ENCODE measurements around the gene SCUBE1. TPM values are rescaled to one million over a fixed set of nuclear protein-coding genes. Genes with fewer than 3 reads are reported as not detected.
A peak's percentile ranks its signal among the peaks of the same experiment; 100 is the strongest.

The SCUBE1 gene
- total and polyA plus RNA-seq, 3 experiments from 2014 or later, result 0.07 to 0.33 TPM; not detected in 1

DNA sequence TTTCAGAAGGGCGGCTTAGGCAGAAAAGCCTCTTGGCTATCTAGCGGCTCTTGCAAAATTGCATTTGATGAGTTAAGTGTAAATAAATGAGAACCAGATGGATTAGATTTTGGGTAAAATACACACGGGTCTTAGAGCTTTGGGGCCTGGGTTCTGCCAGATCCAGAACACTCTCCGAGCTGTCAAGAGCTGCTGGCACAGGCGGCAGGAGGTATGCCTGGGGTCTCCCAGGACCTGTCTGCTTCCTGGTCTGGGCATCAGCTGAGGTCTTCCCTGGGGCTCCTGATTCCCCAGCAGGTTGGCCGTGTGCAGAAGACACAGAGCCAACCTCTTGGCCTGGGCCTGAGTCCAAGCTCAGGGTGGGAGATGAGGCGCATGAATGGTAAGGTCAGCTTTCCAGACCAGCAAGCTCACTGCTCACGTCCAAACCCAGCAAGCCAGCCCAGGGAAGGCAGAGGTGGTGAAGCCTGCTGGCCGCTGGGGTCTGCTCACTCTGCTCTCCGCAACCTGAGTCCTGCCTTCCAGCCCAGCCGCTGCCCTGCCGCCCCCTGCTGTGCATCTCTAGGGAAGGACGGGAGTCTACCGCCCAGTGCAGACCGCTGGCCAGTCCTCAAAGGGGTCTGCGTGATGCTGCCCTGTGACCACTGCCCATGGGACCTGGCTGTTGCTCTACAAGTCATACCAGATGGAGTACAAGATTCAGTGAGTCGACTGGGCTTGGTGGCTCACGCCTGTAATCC is 44.9 kb downstream of the SCUBE1 start:
- Histone ChIP-seq H3K27ac (ENCODE audit: low read depth, low read length) (no peak overlapping the region), H3K4me3 (ENCODE audit: low read length) (no peak overlapping the region), H3K9me3 (ENCODE audit: low read length) (no peaks in the 10 kb centered on the region), H3K4me1 (ENCODE audit: insufficient read depth, low read length) (no peaks in the 10 kb centered on the region), H3K36me3 (ENCODE audit: insufficient read depth, low read length) (no peaks in the 10 kb centered on the region), H3K27me3 (ENCODE audit: insufficient read depth, low read length, poor library complexity, severe bottlenecking) (no peaks in the 10 kb centered on the region)
- Mint-ChIP-seq H3K4me3 (no peak overlapping the region), H3K9me3 (peaks cover 0 to 3% (median 0%) of the 10 kb centered on the region in 5 donors), H3K36me3 (no peaks in the 10 kb centered on the region), H3K27ac (no peak overlapping the region), H3K4me1 (no peaks in the 10 kb centered on the region), H3K27me3 (peaks cover 8% of the 10 kb centered on the region in 2 donors)
- CTCF ChIA-PET, result interaction anchor here (1.4 to 1.5 kb wide), 2 partner anchors 10 to 25 kb away, joined by 3 read pairs; no protein-coding TSS in a partner anchor
- DNase-seq, result no peak
- POLR2A ChIA-PET, result no interaction called here

DNA sequence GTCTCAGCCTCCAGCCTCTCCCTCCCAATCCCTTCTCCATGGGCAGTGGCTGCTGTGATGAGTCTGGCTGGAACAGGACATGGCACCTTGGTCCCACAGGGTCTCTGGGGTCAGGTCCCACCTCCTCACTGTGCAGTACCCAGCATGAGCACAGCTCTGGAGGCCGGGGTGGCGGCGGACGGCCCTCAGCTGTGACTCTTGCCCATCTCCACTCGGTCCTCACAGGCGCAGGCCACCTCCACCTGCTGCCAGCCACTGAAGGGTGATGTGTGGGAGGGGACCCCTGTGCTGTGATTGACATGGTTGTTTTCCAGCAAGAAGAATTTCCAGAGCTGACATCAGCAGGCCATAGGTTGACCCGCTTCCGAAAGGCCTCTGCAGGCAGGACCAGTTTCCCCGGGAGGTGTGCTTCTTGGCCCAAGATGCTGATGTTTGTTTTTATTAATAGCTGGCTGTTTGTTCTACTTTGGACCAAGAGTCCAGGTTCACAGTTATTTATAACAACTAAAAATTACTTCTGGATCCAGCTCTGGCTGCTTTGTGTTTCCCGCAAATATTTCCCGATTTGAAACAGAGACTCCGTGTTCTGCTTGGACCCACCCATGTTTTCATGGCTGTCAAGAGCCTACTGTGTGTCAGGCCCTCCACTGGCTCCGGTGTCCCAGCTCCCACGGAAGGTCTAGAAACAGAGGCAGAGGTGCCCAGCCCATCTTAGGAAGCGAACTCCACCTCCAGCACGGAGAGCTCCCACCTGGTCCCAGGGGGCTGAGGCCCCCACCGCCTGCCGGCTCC is 45.7 kb downstream of the SCUBE1 start:
- CTCF ChIA-PET, result interaction anchor here (1.4 to 1.5 kb wide), 2 partner anchors 9 to 24 kb away, joined by 3 read pairs; no protein-coding TSS in a partner anchor
- POLR2A ChIA-PET, result no interaction called here
- H3K9me3 Mint-ChIP-seq, result peaks cover 0 to 3% (median 0%) of the 10 kb centered on the region in 5 donors
- H3K4me3 ChIP-seq (ENCODE audit: low read length), result no peak overlapping the region
- no peak overlapping the region for H3K27ac Mint-ChIP-seq
- H3K36me3 Mint-ChIP-seq, result no peaks in the 10 kb centered on the region
- H3K27ac ChIP-seq (ENCODE audit: low read depth, low read length), result no peak overlapping the region
- no peak for DNase-seq
- H3K4me1 Mint-ChIP-seq, result no peaks in the 10 kb centered on the region
- no peaks in the 10 kb centered on the region for H3K9me3 ChIP-seq (ENCODE audit: low read length)
- H3K27me3 Mint-ChIP-seq, result peaks cover 8 to 10% of the 10 kb centered on the region in 2 donors
- H3K4me1 ChIP-seq (ENCODE audit: insufficient read depth, low read length), result no peaks in the 10 kb centered on the region
- H3K36me3 ChIP-seq (ENCODE audit: insufficient read depth, low read length), result no peaks in the 10 kb centered on the region
- no peaks in the 10 kb centered on the region for H3K27me3 ChIP-seq (ENCODE audit: insufficient read depth, low read length, poor library complexity, severe bottlenecking)
- no peak overlapping the region for H3K4me3 Mint-ChIP-seq

DNA sequence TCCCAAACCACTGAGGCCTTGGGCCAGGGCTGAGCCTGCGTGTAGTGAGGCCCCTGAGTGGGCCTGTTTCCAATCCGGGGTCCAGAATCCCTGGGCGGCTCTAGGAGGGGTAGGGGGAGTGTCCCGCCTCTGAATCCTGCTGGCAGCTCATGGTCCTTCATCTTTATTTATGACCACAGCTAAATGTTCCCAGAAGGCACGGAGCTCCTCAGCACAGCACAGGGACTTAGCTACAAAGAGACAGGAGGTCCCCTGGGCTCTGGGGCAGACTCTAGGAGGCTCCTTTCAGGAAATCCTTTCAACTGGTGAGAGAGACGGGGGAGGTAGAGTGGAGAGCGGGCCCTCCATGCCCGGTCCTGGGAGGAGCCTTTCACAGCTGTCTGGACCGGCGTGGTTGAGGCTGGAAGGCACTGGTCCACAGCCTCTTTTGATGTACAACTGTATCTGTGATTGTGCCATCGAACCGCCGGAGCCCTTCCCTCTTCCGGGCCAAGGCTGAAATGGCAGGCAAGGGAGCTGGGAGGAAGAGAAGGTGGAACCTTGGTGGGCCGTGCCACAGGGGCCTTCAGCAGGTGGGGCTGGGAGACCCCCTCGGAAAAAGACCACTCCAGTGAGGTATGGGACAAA is 46.8 kb downstream of the SCUBE1 start:
- H3K27ac Mint-ChIP-seq, result peak overlapping the region in 1 of 8 donors; percentile 17
- no peaks in the 10 kb centered on the region for H3K4me1 Mint-ChIP-seq
- peaks cover 0 to 3% (median 0%) of the 10 kb centered on the region in 5 donors for H3K9me3 Mint-ChIP-seq
- Histone ChIP-seq H3K27me3 (ENCODE audit: insufficient read depth, low read length, poor library complexity, severe bottlenecking) (no peaks in the 10 kb centered on the region), H3K36me3 (ENCODE audit: insufficient read depth, low read length) (no peaks in the 10 kb centered on the region), H3K4me1 (ENCODE audit: insufficient read depth, low read length) (no peaks in the 10 kb centered on the region), H3K27ac (ENCODE audit: low read depth, low read length) (no peak overlapping the region), H3K9me3 (ENCODE audit: low read length) (no peaks in the 10 kb centered on the region), H3K4me3 (ENCODE audit: low read length) (no peak overlapping the region)
- no peak for DNase-seq
- H3K36me3 Mint-ChIP-seq, result no peaks in the 10 kb centered on the region
- POLR2A ChIA-PET, result no interaction called here
- H3K4me3 Mint-ChIP-seq, result no peak overlapping the region
- CTCF ChIA-PET, result no interaction called here
- peaks cover 4 to 10% of the 10 kb centered on the region in 2 donors for H3K27me3 Mint-ChIP-seq

DNA sequence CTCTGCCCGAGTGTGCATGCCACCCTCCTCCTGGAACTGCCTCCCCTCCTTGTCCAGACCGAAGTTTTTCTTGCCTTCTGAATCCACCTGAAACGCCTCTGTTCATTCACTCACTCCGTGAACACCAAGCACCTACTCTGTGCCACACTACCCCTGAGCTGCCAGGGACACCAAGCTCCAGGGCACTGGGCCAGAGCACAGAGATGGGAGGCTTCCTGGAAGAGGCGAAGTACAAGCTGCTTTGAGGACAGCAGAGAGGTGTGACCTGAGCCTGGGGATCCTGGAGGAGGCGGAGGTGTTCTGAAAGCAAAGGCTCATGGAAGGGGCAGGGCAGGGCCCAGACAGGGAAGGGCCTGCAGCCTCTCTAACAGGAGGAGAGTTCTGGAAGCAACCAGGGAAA is 47.5 kb downstream of the SCUBE1 start:
- no peaks in the 10 kb centered on the region for H3K4me1 ChIP-seq (ENCODE audit: insufficient read depth, low read length)
- no peak overlapping the region for H3K27ac ChIP-seq (ENCODE audit: low read depth, low read length)
- no peaks in the 10 kb centered on the region for H3K36me3 ChIP-seq (ENCODE audit: insufficient read depth, low read length)
- H3K27ac Mint-ChIP-seq, result peak overlapping the region in 1 of 8 donors; percentile 12
- CTCF ChIA-PET, result no interaction called here
- H3K9me3 ChIP-seq (ENCODE audit: low read length), result no peaks in the 10 kb centered on the region
- no peak for DNase-seq
- H3K27me3 ChIP-seq (ENCODE audit: insufficient read depth, low read length, poor library complexity, severe bottlenecking), result no peaks in the 10 kb centered on the region
- H3K36me3 Mint-ChIP-seq, result peaks cover 0 to 2% (median 0%) of the 10 kb centered on the region in 3 donors
- no peak overlapping the region for H3K4me3 ChIP-seq (ENCODE audit: low read length)
- POLR2A ChIA-PET, result no interaction called here
- no peak overlapping the region for H3K4me3 Mint-ChIP-seq
- H3K27me3 Mint-ChIP-seq, result peaks cover 0 to 7% of the 10 kb centered on the region in 2 donors
- no peaks in the 10 kb centered on the region for H3K4me1 Mint-ChIP-seq
- H3K9me3 Mint-ChIP-seq, result no peaks in the 10 kb centered on the region

DNA sequence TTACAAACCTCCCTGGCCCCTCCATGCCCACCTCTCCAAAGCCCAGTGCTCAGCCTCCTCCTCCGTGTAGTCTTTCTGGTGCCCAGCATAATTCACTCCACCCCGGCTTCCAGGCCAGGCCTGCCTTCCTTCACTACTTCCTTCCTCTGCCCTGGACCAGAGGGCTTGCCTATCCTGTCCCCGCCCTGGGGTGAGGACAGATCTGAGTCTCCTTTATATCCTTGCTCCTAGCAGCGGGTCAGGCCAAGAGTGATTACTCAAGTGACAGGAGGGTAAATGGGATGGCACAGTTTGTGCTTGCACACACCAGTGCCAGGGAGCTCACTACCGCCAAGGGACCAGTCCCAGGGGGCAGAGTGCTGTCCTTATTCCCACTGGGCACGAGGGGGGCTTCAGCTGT is 48.0 kb downstream of the SCUBE1 start:
- H3K27ac Mint-ChIP-seq, result peak overlapping the region in 2 of 8 donors; percentile 12 to 54
- no peak overlapping the region for H3K27ac ChIP-seq (ENCODE audit: low read depth, low read length)
- H3K9me3 Mint-ChIP-seq, result no peaks in the 10 kb centered on the region
- H3K9me3 ChIP-seq (ENCODE audit: low read length), result no peaks in the 10 kb centered on the region
- peaks cover 0 to 4% of the 10 kb centered on the region in 2 donors for H3K27me3 Mint-ChIP-seq
- CTCF ChIA-PET, result no interaction called here
- H3K27me3 ChIP-seq (ENCODE audit: insufficient read depth, low read length, poor library complexity, severe bottlenecking), result no peaks in the 10 kb centered on the region
- H3K36me3 Mint-ChIP-seq, result peaks cover 0 to 2% (median 0%) of the 10 kb centered on the region in 3 donors
- POLR2A ChIA-PET, result no interaction called here
- no peaks in the 10 kb centered on the region for H3K4me1 ChIP-seq (ENCODE audit: insufficient read depth, low read length)
- no peaks in the 10 kb centered on the region for H3K4me1 Mint-ChIP-seq
- H3K4me3 ChIP-seq (ENCODE audit: low read length), result no peak overlapping the region
- no peak for DNase-seq
- H3K4me3 Mint-ChIP-seq, result peak overlapping the region in 1 of 7 donors; percentile 43
- H3K36me3 ChIP-seq (ENCODE audit: insufficient read depth, low read length), result no peaks in the 10 kb centered on the region

DNA sequence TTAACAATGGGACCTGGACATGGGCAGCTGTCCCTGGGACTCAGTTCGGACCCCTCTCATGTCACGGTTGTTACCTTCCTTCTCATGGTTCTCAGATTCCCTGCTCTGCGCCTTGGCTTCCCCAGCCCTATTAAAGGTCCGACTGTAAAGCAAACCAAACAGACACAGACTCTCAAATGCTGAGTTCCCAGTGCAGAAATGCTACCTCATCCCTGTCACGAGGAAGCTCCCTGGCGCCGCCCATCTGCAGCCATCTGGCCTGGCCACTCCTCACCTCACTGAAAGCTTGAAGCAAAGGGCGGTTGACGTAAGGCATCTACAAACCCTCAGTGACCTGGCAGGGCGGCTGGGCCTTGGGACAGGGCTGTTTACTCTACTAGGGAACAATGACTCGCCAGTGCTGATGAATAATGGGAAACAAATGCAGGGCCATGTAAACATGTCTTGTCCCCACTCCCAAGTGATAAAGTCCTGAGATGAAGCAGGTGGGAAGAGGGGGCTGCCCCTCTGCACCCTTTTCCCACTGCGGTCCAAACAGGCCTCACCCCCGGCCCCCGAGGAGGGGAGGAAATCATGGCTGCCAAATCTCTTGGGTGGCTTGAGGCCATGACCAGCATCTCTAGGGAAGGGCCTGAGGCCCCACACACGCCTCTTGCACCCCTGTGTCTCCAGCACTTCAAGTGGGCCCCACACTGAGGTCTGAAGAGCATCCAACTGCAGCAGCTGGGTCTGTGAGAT is 49.3 kb downstream of the SCUBE1 start:
- H3K4me3 ChIP-seq (ENCODE audit: low read length), result no peak overlapping the region
- ChIA-PET POLR2A (no interaction called here), CTCF (no interaction called here)
- no peak overlapping the region for H3K27ac Mint-ChIP-seq
- no peaks in the 10 kb centered on the region for H3K9me3 ChIP-seq (ENCODE audit: low read length)
- no peak for DNase-seq
- no peaks in the 10 kb centered on the region for H3K27me3 ChIP-seq (ENCODE audit: insufficient read depth, low read length, poor library complexity, severe bottlenecking)
- no peaks in the 10 kb centered on the region for H3K9me3 Mint-ChIP-seq
- H3K36me3 ChIP-seq (ENCODE audit: insufficient read depth, low read length), result no peaks in the 10 kb centered on the region
- H3K4me3 Mint-ChIP-seq, result no peak overlapping the region
- no peaks in the 10 kb centered on the region for H3K4me1 ChIP-seq (ENCODE audit: insufficient read depth, low read length)
- peaks cover 0 to 2% (median 0%) of the 10 kb centered on the region in 3 donors for H3K36me3 Mint-ChIP-seq
- peak overlapping the region; percentile 47 for H3K27ac ChIP-seq (ENCODE audit: low read depth, low read length)
- H3K4me1 Mint-ChIP-seq, result peaks cover 0 to 13% (median 11%) of the 10 kb centered on the region in 3 donors
- peaks cover 0 to 4% of the 10 kb centered on the region in 2 donors for H3K27me3 Mint-ChIP-seq

DNA sequence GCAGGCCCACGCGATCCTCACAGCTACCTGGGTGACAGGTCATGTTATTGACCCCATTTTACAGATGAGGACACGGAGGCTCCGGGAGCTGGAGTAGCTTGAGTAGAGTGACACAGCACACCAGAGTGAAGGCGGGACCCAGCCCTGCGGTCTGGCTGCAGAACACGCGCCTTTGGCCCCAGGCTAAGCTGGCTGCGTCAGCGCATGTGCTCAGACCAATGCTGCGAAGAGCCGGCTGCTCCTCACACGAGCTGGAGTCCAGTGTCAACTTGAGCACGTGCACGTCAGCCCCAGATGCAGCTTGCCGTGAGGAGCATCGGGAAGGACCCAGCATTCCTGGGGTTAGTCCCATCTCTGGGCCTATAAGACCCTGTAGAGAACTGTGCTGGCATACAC is 49.9 kb downstream of the SCUBE1 start:
- Mint-ChIP-seq H3K4me1 (peaks cover 0 to 15% (median 11%) of the 10 kb centered on the region in 3 donors), H3K27ac (no peak overlapping the region), H3K4me3 (no peak overlapping the region), H3K9me3 (no peaks in the 10 kb centered on the region), H3K36me3 (peaks cover 0 to 2% (median 0%) of the 10 kb centered on the region in 3 donors), H3K27me3 (peaks cover 0 to 4% of the 10 kb centered on the region in 2 donors)
- H3K4me3 ChIP-seq (ENCODE audit: low read length), result no peak overlapping the region
- H3K27me3 ChIP-seq (ENCODE audit: insufficient read depth, low read length, poor library complexity, severe bottlenecking), result no peaks in the 10 kb centered on the region
- no peak for DNase-seq
- ChIA-PET CTCF (no interaction called here), POLR2A (no interaction called here)
- H3K36me3 ChIP-seq (ENCODE audit: insufficient read depth, low read length), result no peaks in the 10 kb centered on the region
- no peaks in the 10 kb centered on the region for H3K9me3 ChIP-seq (ENCODE audit: low read length)
- peak overlapping the region; percentile 47 for H3K27ac ChIP-seq (ENCODE audit: low read depth, low read length)
- H3K4me1 ChIP-seq (ENCODE audit: insufficient read depth, low read length), result no peaks in the 10 kb centered on the region

Data from CD8-positive, alpha-beta memory T cell (primary cell).